NCI-H146 treated with DMSO at 0.1 percent for 48 hours (cell line): ENCODE measurements around the gene CLDN5.

Experiments
- DNase-seq: peaks from one replicate; lab custom pipeline; 2025; ENCODE audit not compliant: unreplicated experiment; lab: John Stamatoyannopoulos, UW

CLDN5 gene

DNA sequence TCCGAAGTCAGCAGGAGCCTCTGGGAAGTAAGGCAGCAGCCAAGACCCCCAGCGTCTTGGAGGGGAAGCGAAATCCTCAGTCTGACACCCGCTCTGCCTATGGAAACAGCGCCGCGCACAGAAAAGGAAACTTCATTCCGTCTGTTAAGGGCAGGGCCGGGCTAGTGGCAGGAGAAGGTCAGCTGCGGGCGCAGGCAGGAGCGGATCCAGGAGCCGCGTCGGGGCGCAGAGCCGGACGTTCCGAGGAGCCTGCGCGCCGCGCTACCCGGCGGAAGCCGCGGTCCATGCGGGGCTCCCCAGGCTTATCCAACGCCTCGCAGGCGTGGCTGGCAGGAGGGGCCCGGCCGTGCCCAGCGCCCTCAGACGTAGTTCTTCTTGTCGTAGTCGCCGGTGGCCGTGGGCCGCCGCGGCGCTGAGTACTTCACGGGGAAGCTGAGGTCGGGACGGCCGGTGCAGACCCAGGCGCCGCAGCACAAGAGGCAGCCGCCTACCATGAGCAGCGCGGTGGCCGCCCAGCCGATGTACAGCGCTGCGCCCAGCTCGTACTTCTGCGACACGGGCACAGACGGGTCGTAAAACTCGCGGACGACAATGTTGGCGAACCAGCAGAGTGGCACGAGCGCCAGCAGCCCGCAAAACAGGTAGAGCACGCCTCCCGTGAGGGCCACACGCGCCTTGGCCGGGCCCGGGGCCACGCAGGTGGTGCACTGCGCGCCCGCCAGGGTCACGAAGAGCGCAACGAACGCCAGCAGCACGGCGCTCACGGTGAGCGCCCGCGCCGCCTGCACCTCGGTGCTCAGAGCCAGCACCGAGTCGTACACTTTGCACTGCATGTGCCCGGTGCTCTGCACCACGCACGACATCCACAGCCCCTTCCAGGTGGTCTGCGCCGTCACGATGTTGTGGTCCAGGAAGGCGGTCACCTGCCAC is 705 bp downstream of the CLDN5 start:
- no peak for DNase-seq

DNA sequence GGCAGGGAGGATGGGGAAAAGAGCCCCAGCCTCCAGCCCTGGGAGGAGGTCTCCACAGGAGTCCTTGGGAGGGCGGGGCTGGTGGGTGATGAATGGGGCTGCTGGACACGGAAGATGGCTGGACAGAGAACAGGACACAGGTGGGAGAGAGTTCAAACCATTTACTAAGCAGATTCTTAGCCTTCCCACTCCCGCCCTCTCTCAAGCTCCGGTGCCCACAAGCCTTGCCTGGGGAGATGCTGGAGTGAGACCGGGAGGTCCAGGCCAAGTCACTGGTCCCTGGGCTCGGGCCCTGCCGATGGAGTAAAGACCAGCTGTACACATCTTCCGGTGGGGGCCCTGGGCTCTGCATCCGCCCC is 1.4 kb downstream of the CLDN5 start:
- no peak for DNase-seq

DNA sequence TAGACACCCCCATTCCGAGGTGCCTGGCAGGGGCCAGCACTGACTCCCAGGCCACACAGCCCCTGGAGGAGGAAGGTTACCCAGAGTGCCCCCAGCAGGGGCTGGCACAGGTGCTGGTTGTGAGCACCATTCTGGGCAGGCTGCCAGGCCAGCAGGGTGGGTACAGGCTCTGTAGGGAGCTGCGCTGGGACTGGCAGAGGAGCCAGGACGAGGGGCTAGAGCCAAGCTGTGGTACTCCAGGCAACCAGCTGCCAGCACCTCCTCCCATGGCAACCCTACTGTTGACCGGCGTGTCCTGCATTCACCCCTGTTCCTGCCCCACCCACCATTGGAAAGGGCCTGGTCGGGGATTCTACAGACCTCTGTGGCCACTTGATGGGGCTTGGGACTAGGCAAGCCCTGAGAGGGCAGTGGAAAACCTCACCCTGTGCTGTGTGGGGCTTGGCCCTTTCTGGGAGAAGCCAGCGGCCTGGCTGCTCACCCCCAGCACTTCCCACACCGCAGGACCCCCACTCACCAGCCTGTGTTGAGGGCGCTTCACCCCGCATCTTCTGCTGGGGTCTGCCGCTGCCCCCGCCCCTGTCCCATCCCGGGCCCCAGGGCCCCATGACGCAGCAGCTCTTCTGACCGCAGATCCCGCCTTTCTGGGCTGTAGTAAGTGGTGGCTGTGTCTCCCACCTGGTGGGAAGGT is 1.9 kb downstream of the CLDN5 start:
- no peak for DNase-seq

DNA sequence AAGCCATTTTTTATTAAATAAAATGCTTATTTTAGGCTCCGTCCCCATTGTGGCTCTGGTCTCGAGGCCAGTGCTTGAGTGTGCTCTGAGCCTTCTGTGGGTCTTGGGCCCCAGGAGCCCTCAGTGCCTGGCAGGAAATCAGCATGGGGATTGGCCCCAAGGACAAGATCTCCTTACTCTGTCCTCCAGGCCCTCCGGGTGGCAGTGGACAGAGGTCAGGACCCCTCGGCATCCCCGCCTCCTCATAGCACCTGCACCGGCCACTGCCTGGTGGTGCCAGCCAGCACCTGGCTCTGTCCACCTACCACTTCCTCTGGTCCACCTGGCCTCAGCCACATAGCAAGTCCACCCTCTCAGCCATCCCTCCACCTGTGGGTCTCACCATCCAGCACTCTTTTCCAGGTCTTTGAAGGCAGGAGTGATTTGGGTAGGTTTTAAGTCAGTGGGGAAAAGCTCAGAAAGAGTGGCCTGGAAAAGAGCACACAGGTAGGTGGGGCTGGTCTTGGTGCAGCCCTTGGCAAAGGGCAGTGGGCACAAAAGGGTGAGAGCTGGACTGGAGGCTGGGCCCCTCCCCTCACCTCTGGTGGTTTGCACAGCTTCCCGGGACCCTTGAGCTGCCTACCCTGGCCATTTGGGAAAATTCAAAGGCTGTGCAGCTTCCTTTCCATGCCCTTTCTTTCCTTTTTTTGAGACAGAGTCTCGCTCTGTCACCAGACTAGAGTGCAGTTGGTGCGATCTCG is 3.5 kb downstream of the CLDN5 start:
- no peak for DNase-seq

DNA sequence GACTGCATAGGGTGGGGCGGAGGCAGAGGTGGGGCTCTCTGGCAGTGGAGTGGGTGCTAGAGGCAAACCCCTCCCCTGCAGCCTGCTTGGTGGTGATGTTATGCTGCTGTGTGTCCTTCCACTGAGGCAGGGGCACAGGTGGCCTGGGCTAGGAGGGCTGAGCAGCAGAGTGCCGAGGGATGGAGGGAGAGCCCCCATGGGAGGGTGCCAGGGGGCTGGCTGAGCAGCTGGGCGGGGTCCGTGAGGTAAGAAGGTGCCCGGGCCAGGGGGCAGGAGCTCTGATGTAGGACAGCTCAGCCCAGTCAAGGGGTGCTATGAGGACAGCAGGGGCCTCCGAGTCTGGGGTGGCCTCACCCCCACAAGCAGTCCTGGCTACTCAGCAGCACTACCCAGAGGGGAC is 4.2 kb downstream of the CLDN5 start:
- DNase-seq, result no peak

DNA sequence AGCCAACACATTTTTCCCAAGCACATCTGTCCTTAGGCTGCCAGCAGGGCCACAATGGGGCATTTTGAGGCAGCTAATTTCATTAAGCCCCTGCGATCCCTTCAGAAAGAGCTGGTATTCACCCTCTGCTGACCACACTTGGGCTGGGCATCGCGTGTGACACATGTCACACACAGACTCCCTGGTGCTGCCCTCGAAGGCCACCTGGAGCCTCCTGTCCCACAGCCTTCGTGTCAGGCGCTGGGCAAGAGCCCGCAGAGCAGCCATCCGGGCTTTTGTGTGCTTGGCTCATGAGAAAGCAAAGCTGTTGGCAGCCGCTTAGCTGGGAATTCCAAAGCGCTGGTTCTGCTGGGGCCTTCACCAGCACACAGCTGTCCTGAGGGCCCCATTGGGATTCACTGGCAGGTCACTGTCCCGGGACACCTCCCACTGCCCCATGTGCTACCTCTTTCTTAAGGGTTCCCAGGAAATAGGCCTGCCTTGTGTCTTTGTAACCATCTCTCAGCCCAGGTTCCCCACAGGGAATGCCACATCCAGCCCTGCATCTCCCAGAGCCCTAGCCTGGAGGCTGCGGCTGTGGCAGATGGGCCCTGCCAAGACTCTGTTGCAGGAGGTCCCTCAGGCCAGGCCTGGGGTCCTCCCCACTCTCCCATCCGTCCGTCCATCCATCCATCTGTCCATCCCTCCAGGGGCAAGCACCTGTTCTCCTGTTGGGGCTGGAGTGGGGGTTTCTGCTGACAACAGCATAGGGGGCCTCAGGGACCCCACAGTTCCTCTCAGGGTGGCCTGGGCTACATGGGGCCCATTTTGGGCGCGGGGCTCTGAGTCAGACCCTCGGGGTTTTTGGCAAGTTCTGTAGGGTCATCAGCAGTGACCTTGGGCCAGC is 4.9 kb downstream of the CLDN5 start:
- DNase-seq, result no peak

DNA sequence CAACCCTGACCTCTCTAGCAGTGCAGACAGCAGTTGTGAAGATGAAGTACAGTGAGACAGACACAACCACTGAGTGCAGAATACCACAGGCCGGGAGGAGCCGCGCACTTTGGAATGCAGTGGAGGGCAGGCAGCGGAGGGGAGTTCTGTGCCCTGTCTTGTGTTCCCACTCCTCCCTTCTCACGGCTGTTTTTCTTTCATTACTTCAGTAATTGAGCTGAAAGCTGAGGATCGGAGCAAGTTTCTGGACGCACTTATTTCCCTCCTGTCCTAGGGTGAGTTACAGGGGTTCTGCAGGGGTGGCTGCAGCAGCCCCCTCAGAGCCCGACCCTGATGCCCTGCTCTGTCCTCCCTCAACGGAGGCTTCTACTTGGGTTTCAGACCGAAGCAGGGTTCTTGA is 5.6 kb downstream of the CLDN5 start:
- no peak for DNase-seq

DNA sequence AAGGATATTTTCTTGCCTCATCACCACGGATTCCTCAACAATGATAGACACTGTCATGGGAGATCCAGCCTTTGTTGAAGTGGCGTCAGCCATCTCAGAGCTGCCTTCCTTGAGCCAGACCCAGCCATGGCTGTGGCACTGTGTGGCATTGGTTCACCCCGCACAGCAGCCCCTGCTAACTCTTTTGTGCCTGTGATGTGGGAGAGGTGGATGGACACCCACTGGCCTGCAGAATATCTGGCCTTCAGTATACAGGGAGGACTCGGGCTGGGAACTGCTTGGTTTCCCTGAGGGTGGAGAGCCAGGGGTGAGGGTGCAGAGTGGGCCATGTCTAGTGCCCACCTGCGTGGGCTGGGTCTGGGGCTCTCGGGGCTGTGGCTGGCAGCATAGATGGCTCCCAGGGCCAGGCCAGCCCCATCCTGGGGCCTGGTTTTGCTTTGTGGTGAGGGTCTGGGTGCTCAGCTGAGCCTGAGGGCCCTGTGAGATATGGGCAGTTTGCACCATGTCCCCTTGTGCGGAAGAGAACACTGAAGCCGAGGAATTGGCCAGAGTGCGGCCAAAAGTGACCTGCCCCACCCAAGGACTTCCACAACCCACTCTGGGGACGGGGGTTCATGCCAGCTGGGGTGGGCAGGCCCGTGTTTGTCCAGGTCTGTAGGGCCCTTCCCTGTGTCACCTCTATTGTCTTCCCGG is 6.1 kb downstream of the CLDN5 start:
- no peak for DNase-seq

DNA sequence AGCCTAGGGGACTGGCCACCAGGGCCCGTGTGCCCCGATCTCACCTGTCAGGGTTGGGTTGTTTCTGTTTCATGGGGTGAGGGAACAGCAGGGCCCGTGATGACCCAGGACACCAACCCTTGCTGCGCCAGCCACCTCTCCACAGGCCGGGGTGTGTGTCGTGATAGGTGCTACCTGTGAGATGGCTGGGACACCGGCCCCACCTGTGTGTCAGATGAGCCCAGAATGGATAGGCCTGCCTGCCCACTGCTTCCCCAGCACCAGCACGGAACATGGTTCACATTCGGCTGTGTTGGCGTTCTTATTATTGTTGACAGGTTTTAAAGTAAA is 7.1 kb downstream of the CLDN5 start:
- DNase-seq, result no peak

DNA sequence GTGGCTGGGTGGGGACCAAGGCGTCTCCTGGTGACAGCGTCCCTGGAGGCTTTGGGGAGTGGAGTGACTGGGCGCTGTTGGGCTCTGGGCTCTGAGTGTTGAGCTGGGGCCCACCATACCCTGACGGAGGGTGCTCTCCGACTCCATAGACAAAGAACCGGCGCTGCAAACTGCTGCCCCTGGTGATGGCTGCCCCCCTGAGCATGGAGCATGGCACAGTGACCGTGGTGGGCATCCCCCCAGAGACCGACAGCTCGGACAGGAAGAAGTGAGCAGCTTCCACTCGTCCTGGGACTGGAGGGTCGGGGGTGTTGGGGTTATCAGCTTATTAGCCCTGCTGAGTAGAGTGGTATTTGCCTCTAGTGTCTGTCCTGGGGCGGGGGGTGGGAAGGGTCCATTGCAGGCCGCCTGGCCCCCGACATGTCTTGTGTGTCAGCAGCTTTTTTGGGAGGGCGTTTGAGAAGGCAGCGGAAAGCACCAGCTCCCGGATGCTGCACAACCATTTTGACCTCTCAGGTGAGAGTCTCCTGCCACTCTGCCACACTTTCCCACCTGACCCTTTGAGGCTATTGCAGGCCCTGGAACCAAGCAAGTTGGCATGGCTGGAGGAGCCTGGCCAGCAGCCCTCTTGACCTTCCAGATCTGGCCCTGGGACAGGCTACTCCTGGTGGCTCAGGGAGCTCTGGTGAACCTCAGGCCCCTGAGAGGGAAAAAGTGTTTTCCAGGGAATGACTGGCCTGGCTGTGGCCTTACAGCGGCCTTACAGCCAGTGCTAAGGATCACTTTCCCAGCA is 7.6 kb downstream of the CLDN5 start:
- DNase-seq, result no peak

DNA sequence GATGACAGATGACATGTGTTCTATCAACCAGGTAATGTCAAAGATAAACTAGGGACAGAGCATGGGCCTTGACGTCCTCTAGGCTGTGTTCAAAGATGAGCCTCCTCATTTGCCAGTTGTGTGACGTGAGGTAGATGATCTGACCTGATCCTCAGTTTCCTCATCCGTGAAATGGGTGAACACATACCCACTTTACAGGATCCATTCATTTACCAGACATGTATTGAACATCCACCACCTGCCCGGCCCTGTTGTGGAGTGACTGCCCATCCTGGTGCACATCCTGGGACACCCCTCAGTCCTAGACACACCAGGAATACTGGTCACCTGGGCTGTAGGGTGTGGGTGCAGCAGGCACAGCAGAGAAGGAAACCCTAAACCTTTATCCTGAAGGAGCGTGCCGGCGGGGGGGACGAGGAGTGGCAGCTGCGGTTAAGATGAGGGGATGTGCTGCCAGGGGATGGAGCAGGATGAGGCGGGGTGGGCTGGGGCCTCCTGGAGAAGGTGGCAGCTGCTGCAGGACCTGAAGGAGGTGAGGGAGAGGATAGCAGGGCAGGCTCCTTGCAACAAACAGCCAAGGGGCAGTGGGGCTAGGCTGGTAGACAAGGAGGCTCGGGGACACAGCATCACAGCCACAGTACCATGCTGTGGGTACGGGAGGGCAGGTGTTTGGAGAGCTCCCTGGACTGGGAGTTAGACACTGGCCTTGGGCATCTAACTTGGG is 8.4 kb downstream of the CLDN5 start:
- DNase-seq, result no peak

DNA sequence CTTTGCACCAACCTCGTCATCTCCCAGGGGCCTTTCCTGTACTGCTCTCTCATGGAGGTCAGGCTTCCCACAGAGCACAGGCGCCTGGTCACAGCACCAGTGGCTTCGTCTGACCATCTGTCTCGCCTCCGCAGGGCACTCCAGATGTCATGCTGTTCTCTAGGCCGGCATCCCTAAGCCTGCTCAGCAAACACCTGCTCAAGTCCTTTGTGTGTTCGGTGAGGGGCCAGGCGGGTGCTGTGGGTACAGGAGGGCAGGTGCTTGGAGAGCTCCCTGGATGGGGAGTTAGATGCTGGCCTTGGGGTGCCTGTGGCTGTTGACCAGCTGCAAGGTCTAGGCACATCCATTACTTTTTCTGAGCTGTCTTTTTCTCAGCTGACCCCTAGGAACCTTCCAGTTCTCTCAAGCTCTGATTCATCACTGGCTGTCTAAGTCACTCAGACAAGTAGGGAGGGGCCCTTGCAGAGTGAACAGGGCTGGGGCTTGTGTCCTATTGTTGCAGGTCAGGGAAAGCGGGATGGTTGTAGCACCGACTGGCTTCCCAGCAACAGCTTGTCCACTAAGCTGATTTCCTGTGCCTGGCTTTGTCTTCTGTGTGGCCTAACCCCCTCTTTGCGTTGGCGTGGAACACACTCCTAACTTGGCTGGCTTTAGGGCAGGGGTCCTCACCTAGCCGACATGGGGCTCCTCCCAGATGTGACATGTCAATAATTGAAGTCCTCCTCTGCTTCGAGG is 9.2 kb downstream of the CLDN5 start:
- peak; percentile 94 for DNase-seq

DNA sequence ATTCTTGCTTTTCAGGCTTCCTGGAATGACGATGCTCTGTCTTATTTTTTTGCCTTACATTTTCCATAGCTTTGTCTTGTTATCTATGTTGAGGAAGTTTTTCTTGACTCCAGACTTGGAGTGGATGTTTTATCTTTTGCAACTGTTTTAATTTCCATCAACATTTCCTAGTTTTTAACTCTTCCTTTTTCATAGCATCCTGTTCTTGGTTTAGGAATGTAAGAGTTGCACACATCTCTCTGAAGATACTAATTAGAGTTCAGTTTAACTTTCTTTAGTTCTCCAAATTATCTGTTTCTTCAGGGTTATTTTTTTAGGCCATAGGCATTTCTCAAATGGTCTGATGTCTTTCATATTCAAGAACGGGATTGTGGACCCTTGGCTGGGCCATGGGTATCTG is 10.4 kb downstream of the CLDN5 start:
- DNase-seq, result no peak

DNA sequence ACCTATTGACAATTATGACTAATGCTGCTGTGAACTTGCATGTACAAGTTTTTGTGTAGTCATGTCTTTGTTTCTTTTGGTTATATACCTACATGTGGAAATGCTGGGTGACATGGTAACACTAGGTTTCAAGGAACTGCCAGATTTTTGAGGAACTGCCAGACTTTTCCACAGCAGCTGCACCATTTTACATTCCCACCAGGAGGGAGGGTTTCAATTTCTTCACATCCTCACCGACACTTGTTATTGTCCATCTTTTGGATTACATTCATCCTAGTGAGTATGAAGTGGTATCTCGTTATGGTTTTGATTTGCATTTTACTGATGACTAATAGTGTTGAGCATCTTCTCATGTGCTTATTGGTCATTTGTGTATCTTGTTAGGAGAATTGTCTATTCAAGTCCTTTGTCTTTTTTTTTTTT is 13.3 kb downstream of the CLDN5 start:
- no peak for DNase-seq

DNA sequence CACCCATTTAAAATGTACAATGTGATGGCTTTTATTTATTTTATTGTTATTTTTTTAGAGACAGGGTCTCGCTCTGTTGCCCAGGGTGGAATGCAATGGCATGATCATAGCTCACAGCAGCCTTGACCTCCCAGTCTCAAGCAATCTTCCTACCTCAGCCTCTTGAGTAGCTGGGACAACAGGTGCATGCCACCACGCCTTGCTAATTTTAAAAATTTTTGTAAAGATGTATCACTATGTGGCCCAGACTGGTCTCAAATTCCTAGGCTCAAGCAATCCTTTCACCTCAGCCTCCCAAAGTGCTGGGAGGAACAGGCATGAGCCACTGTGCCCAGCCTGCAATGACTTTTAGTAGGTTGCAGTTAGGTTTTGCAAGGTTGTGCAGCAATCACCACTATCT is 14.3 kb downstream of the CLDN5 start:
- no peak for DNase-seq

DNA sequence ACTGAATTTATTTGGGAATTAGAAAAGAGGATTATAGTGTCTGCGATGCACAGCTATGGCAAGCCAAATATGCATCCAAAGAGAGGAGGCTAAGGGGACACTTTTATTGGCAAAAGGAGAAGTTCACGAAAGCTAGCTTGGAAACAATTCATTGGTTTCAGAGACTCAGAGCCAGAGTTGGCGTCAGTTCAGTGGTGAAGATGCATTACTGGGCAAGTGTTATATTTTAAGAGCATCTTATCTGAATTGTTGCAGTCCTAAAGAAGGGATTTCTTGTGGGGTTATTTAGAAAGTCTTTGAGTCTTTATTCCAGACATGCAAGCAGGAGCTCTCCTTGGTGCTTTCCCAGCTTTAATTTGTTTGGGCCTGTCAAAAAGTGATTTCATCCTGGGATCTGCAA is 15.0 kb downstream of the CLDN5 start:
- DNase-seq, result no peak

DNA sequence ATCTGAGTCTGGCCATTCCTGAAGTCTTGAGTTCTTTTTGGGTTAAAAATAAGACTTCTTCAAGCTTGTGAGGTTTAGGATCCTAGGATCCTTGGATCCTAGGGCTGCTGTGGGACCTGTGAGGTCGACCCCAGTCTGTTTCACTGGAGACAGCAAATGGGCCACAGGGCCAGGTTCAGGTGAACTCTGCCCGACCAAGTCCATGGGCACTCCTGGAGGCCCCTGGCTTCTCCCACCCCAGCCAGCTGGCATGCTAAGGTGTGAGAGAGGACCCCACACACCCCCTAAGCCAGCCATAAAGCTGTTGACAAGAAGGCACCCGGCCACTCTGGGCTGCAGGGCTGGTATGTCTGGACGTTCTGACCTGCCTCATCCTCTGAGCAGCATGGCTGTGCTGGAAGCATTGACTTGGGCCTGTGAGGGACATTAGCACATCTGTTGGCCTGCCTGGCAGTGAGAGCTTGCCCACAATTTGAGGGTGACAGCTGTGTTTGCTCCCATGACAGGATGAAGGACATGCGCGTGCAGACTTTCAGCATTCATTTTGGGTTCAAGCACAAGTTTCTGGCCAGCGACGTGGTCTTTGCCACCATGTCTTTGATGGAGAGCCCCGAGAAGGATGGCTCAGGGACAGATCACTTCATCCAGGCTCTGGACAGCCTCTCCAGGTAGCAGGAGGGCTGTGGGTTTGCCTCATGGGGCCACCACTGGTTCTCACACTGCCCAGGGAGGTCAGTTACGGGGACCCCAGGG is 16.0 kb downstream of the CLDN5 start:
- DNase-seq, result no peak

DNA sequence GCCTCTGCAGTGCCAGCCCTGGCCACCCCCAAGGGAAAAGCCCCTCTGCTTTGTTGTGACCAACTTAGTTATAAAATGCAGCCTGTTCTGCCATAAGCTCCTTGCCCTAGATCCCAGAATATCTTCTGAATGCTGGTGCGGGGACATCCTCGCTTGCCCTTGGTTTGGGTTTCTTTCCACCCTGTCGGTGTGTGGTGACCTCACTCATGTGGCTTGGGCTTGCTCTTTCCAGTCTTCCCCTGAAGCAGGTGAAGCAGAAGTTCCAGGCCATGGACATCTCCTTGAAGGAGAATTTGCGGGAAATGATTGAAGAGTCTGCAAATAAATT is 16.7 kb downstream of the CLDN5 start:
- no peak for DNase-seq
